Liver (tissue), 9 donors: Measurements from ENCODE around the gene DAND5. TPM values are rescaled to one million over a fixed set of nuclear protein-coding genes. Genes with fewer than 3 reads are reported as not detected.
"Not testable (repeated sequence)": the region's sequence is repeated elsewhere in the genome, so short reads cannot be mapped to it uniquely, and the experiment has no call there.

ENCODE experiments used
- DNase-seq: peaks from one replicate; pipeline ENCODE4 v3.0.0-alpha.2; 2017; ENCODE audit warnings: low spot score
- H3K27ac ChIP-seq, 2 donors: one replicate each; pipeline ENCODE4 v1.7.0; 2013; ENCODE audit warnings: inconsistent platforms in 2 of 2, low read length in 2 of 2, control low read depth in 1 of 2, low read depth in 1 of 2, mild to moderate bottlenecking in 1 of 2
- H3K27me3 ChIP-seq, 4 donors: one replicate each; pipeline versions ENCODE4 v1.6.1 to v1.7.0; 2013; ENCODE audit warnings: low read length in 3 of 4, inconsistent platforms in 1 of 4, mild to moderate bottlenecking in 1 of 4, moderate library complexity in 1 of 4; ENCODE audit not compliant: control insufficient read depth in 4 of 4, insufficient read depth in 4 of 4
- H3K36me3 ChIP-seq, 4 donors: one replicate each; pipeline versions ENCODE4 v1.6.1 to v1.7.0; 2013; ENCODE audit warnings: low read length in 3 of 4, mild to moderate bottlenecking in 3 of 4, low read depth in 1 of 4, moderate library complexity in 1 of 4; ENCODE audit not compliant: control insufficient read depth in 4 of 4, insufficient read depth in 3 of 4
- H3K4me1 ChIP-seq, 4 donors: one replicate each; pipeline versions ENCODE4 v1.6.1 to v1.7.0; 2013; ENCODE audit warnings: low read length in 3 of 4, mild to moderate bottlenecking in 3 of 4, moderate library complexity in 1 of 4; ENCODE audit not compliant: control insufficient read depth in 4 of 4, insufficient read depth in 4 of 4
- H3K4me3 ChIP-seq, 3 donors: one replicate each; pipeline versions ENCODE4 v1.6.1 to v1.7.0; 2013; ENCODE audit warnings: low read length in 3 of 3, control low read depth in 1 of 3, low read depth in 1 of 3, mild to moderate bottlenecking in 1 of 3
- H3K9ac ChIP-seq, 2 donors: one replicate each; pipeline ENCODE4 v1.7.0; 2013; ENCODE audit warnings: low read length in 2 of 2, mild to moderate bottlenecking in 2 of 2, moderate library complexity in 2 of 2, control low read depth in 1 of 2, low read depth in 1 of 2
- H3K9me3 ChIP-seq, 4 donors: one replicate each; pipeline versions ENCODE4 v1.6.1 to v1.7.0; 2013; ENCODE audit warnings: low read length in 3 of 4; ENCODE audit not compliant: control insufficient read depth in 4 of 4
- ATF3 ChIP-seq: IDR thresholded peaks from 2 replicates; pipeline ENCODE4 v1.6.1; 2016; ENCODE audit warnings: antibody characterized with exemption
- EGR1 ChIP-seq, 2 donors: IDR thresholded peaks; 2 replicates each; pipeline ENCODE4 v1.6.1; 2016 to 2018; ENCODE audit warnings: antibody characterized with exemption in 2 of 2, low read depth in 2 of 2
- FOXA1 ChIP-seq: IDR thresholded peaks from 2 replicates; pipeline ENCODE4 v1.6.1; 2016; ENCODE audit warnings: antibody characterized with exemption
- FOXA2 ChIP-seq: IDR thresholded peaks from 2 replicates; pipeline ENCODE4 v1.6.1; 2016; ENCODE audit warnings: antibody characterized with exemption
- GABPA ChIP-seq, 2 donors: IDR thresholded peaks in 1 of 2; conservative IDR thresholded peaks in 1 of 2; 2 replicates each; pipeline ENCODE4 v1.6.1; 2016; ENCODE audit warnings: antibody characterized with exemption in 2 of 2, mild to moderate bottlenecking in 1 of 2, moderate library complexity in 1 of 2
- HNF4A ChIP-seq, 2 donors: conservative IDR thresholded peaks; 2 replicates each; pipeline ENCODE4 v1.6.1; 2016; ENCODE audit warnings: antibody characterized with exemption in 2 of 2, mild to moderate bottlenecking in 2 of 2
- HNF4G ChIP-seq: IDR thresholded peaks from 2 replicates; pipeline ENCODE4 v1.6.1; 2016; ENCODE audit warnings: antibody characterized with exemption
- JUND ChIP-seq, 2 donors: IDR thresholded peaks; 2 replicates each; pipeline ENCODE4 v1.6.1; 2016; ENCODE audit warnings: antibody characterized with exemption in 2 of 2
- NR2F2 ChIP-seq: IDR thresholded peaks from 2 replicates; pipeline ENCODE4 v1.6.1; 2016; ENCODE audit warnings: antibody characterized with exemption
- RAD21 ChIP-seq, 2 donors: IDR thresholded peaks; 2 replicates each; pipeline ENCODE4 v1.6.1; 2016; ENCODE audit warnings: antibody characterized with exemption in 2 of 2, mild to moderate bottlenecking in 2 of 2
- RXRA ChIP-seq, 2 donors: IDR thresholded peaks; 2 replicates each; pipeline ENCODE4 v1.6.1; 2017 to 2018; ENCODE audit warnings: antibody characterized with exemption in 2 of 2, mild to moderate bottlenecking in 1 of 2
- SP1 ChIP-seq: IDR thresholded peaks from 2 replicates; pipeline ENCODE4 v1.6.1; 2018; ENCODE audit warnings: antibody characterized with exemption, mild to moderate bottlenecking
- TAF1 ChIP-seq: conservative IDR thresholded peaks from 2 replicates; pipeline ENCODE4 v1.6.1; 2016; ENCODE audit warnings: antibody characterized with exemption, mild to moderate bottlenecking
- YY1 ChIP-seq: IDR thresholded peaks from 2 replicates; pipeline ENCODE4 v1.6.1; 2016; ENCODE audit warnings: antibody characterized with exemption, mild to moderate bottlenecking
- ZBTB33 ChIP-seq: IDR thresholded peaks from 2 replicates; pipeline ENCODE4 v1.6.1; 2016; ENCODE audit warnings: antibody characterized with exemption
- WGBS: extraction: QIAGEN DNeasy Blood & Tissue Kit; methylation state at CpG from one replicate; pipeline ENCODE4 v1.1.7; 2013; 5-methylcytosine and 5-hydroxymethylcytosine counted together
- polyA plus RNA-seq, 2 donors: library from polyadenylated mRNA; stranded (reverse) in 1 of 2; unstranded in 1 of 2; fragments of 200-250 nt in 1 of 2; fragments of >200 nt in 1 of 2; fragmentation: Nextera tagmentation in 1 of 2; extraction: Ambion mirVana in 1 of 2; gene quantifications; one replicate each; pipeline versions ENCODE4 v1.2.1 to v1.2.3, GENCODE V29; 2013 to 2015
- total RNA-seq, 2 donors: library from RNA; depleted of rRNA; stranded (reverse); fragments of >200 nt; gene quantifications; one replicate each; pipeline ENCODE4 v1.2.3, GENCODE V29; 2014
- TF ChIP-seq, protein P1 (sequence below): fragments of 150-350 bp; IDR thresholded peaks from 2 replicates; pipeline ENCODE4 v1.5.1; 2017; ENCODE audit warnings: improper control_type of control experiment, low read depth, low read length; ENCODE audit not compliant: missing input control
- TF ChIP-seq, protein P2 (sequence below): IDR thresholded peaks from 2 replicates; pipeline ENCODE4 v1.6.1; 2016; ENCODE audit warnings: antibody characterized with exemption
- donor health status: healthy.
- donor health status: healthy.
- donor health status: healthy.
- donor health status: healthy.
- donor health status: healthy.

Gene DAND5
- total and polyA plus RNA-seq, 4 donors, result 0.23 TPM; not detected in 3

- DNase-seq, result no peak
- no peak overlapping the region for H3K9ac ChIP-seq
- no peaks in the 10 kb centered on the region for H3K36me3 ChIP-seq
- no peak for TF ChIP-seq FOXA1
- TF ChIP-seq YY1, result no peak
- TF ChIP-seq, protein P1, sequence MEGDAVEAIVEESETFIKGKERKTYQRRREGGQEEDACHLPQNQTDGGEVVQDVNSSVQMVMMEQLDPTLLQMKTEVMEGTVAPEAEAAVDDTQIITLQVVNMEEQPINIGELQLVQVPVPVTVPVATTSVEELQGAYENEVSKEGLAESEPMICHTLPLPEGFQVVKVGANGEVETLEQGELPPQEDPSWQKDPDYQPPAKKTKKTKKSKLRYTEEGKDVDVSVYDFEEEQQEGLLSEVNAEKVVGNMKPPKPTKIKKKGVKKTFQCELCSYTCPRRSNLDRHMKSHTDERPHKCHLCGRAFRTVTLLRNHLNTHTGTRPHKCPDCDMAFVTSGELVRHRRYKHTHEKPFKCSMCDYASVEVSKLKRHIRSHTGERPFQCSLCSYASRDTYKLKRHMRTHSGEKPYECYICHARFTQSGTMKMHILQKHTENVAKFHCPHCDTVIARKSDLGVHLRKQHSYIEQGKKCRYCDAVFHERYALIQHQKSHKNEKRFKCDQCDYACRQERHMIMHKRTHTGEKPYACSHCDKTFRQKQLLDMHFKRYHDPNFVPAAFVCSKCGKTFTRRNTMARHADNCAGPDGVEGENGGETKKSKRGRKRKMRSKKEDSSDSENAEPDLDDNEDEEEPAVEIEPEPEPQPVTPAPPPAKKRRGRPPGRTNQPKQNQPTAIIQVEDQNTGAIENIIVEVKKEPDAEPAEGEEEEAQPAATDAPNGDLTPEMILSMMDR, result no peak
- no peak for TF ChIP-seq GABPA (IDR thresholded peaks at IDR 0.05 in 1 of 2, conservative IDR thresholded peaks at IDR 0.05 in 1 of 2)
- TF ChIP-seq NR2F2, result no peak
- no peak for TF ChIP-seq HNF4A (conservative IDR thresholded peaks at IDR 0.05)
- no peak for TF ChIP-seq RAD21 (IDR thresholded peaks at IDR 0.05)
- TF ChIP-seq JUND (IDR thresholded peaks at IDR 0.05), result no peak
- no peak for TF ChIP-seq ZBTB33
- TF ChIP-seq, protein P2, sequence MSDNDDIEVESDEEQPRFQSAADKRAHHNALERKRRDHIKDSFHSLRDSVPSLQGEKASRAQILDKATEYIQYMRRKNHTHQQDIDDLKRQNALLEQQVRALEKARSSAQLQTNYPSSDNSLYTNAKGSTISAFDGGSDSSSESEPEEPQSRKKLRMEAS, result no peak
- TF ChIP-seq SP1, result no peak
- no peak for TF ChIP-seq EGR1 (IDR thresholded peaks at IDR 0.05; ENCODE audit: low read depth in 2 of 2)
- no peak for TF ChIP-seq RXRA (IDR thresholded peaks at IDR 0.05)
- no peak for TF ChIP-seq HNF4G
- TF ChIP-seq FOXA2, result no peak
- no peak for TF ChIP-seq TAF1
- H3K9me3 ChIP-seq, result no peaks in the 10 kb centered on the region
- 76% methylated on average over 19 of the region's 19 CpGs for whole genome bisulfite sequencing
- H3K27me3 ChIP-seq, result no peaks in the 10 kb centered on the region
- H3K4me3 ChIP-seq, result no peak overlapping the region
- peaks cover 0 to 5% (median 3%) of the 10 kb centered on the region in 4 donors for H3K4me1 ChIP-seq
- H3K27ac ChIP-seq, result no peak overlapping the region
Observed at GRCh38 chr19:12974301-12975220, 5.2 kb downstream of the DAND5 start.

DNA sequence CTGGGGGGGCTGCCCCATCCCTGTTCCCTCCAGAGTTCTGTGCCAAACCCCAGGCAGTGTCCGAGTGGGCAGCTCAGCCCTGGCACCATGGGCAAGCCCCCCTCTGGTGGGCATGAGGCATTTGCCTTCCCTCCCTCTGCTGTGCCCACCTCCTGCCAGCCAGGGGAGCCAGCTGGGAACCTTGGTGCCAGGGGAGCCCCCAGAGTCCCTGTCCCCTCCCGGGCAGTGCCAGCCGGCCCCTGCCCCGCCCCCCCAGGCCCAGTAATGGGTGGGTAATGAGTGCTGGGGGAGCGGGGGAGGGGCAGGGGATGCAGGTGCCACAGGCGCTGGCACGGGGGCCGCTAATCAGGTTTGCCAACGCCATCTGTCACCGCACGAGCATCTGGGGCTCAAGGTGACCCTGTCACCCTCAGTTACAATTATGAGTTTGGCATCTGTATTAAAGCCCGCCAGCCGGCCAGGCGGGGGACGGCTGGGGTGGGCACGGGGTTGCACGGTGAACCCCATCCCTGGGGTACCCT, 5.9 kb downstream of the DAND5 start:
- H3K4me3 ChIP-seq, result no peak overlapping the region
- 75% methylated on average over 17 of the region's 17 CpGs for WGBS

DNA sequence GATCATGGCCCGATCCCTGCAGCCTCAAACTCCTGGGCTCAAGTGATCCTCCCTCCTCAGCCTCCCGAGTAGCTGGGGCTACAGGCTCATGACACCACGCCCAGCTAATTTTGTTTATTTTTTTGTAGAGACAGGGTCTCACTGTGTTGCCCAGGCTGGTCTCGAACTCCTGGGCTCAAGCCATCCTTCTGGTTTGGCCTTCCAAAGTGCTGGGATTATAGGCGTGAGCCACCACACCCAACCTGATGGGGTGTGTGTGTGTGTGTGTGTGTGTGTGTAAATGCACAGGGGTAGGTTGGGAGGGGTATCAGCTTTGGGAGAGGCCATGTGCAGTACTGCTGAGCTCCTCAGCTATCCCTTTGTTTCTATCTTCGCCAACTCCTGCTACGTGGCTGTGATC, 6.7 kb downstream of the DAND5 start:
- DNase-seq, H3K36me3 ChIP-seq: not testable (repeated sequence)
- 86% methylated on average over 7 of the region's 7 CpGs for WGBS

More for the DNA sequence above, 5.9 kb downstream of the DAND5 start:
- Histone ChIP-seq H3K4me1 (no peaks in the 10 kb centered on the region), H3K36me3 (no peaks in the 10 kb centered on the region), H3K9me3 (no peaks in the 10 kb centered on the region), H3K9ac (no peak overlapping the region), H3K27ac (no peak overlapping the region), H3K27me3 (no peaks in the 10 kb centered on the region)
- no peak for TF ChIP-seq RXRA (IDR thresholded peaks at IDR 0.05)
- no peak for TF ChIP-seq JUND (IDR thresholded peaks at IDR 0.05)
- TF ChIP-seq YY1, result no peak
- TF ChIP-seq ZBTB33, result no peak
- TF ChIP-seq ATF3, result no peak
- no peak for TF ChIP-seq SP1
- TF ChIP-seq EGR1 (IDR thresholded peaks at IDR 0.05; ENCODE audit: low read depth in 2 of 2), result no peak
- DNase-seq, result no peak

More for the DNA sequence above, 6.7 kb downstream of the DAND5 start:
- H3K4me3 ChIP-seq, H3K27me3 ChIP-seq, H3K27ac ChIP-seq, H3K4me1 ChIP-seq, H3K9me3 ChIP-seq, H3K9ac ChIP-seq: not testable (repeated sequence)
